ENCODE measurements around the gene DOCK1.

Gene DOCK1

DNA sequence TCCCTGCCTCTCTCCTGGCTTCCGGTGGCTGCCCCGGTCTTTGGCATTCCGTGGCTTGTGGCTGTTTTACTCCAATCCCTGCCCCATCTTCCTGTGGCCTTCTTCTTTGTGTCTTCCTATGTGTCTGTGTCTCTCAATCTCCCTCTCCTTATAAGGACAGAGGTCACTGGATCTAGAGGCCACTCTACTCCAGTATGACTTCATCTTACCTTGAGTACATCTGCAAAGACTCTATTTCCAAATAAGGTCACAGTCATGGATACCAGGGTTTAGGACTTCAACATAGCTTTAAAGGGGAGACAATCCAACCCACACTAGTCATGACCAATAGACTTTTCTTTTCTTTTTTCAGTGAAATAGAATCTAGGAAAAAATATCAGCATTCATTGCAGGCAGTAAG, 444.5 kb downstream of the DOCK1 start:
- TF ChIP-seq ZFX (IDR thresholded peaks at IDR 0.05; ENCODE audit: borderline replicate concordance), result no peak
- TF ChIP-seq, protein P1, sequence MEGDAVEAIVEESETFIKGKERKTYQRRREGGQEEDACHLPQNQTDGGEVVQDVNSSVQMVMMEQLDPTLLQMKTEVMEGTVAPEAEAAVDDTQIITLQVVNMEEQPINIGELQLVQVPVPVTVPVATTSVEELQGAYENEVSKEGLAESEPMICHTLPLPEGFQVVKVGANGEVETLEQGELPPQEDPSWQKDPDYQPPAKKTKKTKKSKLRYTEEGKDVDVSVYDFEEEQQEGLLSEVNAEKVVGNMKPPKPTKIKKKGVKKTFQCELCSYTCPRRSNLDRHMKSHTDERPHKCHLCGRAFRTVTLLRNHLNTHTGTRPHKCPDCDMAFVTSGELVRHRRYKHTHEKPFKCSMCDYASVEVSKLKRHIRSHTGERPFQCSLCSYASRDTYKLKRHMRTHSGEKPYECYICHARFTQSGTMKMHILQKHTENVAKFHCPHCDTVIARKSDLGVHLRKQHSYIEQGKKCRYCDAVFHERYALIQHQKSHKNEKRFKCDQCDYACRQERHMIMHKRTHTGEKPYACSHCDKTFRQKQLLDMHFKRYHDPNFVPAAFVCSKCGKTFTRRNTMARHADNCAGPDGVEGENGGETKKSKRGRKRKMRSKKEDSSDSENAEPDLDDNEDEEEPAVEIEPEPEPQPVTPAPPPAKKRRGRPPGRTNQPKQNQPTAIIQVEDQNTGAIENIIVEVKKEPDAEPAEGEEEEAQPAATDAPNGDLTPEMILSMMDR (IDR thresholded peaks at IDR 0.05), result no peak
- H3K27ac ChIP-seq, result no peak overlapping the region

DNA sequence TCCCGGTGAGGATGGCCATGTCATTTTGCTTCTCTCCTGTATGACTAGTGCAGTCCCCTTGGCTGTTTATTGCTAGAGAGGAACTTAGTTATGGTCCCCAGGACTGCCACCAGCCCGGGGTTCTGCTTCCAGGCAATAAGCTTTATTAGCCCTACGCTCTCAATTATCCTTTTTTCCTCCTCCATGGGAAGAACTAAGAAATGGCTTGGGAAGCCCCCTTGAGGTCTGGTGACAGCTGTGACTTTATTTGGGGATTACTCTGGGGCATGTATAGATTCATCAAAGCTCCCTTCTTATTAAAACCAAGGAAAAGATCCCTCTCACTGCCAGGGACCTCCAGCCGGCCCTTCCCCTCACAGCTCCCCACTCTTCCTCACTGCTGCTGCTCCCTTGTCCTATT, 446.3 kb downstream of the DOCK1 start:
- TF ChIP-seq ZFX (IDR thresholded peaks at IDR 0.05; ENCODE audit: borderline replicate concordance), result no peak
- TF ChIP-seq, protein P1 (IDR thresholded peaks at IDR 0.05), result no peak
- H3K27ac ChIP-seq, result no peak overlapping the region

DNA sequence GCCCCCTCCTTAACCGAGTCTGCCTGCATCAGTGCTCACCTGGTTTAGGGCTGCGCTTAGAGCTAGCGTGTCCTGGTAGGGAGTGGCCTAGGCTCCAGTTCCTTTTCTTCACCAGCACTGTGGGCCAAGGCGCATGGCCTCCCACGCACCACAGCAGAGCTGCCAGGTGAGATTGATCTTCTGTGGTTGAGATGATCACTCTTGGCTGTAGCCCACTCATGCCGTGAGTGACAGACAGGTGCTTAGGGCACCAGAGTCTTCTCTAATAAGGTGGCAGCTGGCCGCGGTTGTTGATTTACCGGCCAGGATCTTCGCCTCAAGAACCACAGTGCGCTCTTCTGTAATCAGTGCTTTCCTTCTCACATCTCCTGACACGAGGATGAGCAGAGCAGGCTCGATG, 448.3 kb downstream of the DOCK1 start:
- TF ChIP-seq, protein P1 (IDR thresholded peaks at IDR 0.05), result no peak
- no peak for TF ChIP-seq ZFX (IDR thresholded peaks at IDR 0.05; ENCODE audit: borderline replicate concordance)
- H3K27ac ChIP-seq, result no peak overlapping the region

DNA sequence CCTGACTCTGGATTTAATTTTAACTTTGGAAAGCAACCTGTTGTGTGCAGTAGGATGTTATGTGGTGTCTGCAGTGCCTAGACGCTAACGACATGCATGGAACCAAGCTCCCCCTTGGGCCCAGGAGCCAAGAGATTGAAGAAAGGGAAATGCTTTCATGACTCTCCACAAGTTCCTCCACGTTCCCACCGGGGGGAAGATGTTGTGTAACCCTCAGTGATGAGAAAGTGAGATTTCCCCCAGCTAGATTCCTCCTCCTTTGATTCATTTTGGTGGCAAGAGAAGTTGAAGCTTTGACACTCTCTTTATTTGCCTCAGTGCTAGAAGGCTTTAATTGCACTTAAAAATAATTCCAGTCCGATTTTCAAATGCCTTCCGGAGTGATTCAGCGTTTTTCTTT, 449.0 kb downstream of the DOCK1 start:
- no peak overlapping the region for H3K27ac ChIP-seq
- TF ChIP-seq, protein P1 (IDR thresholded peaks at IDR 0.05), result no peak
- no peak for TF ChIP-seq ZFX (IDR thresholded peaks at IDR 0.05; ENCODE audit: borderline replicate concordance)

DNA sequence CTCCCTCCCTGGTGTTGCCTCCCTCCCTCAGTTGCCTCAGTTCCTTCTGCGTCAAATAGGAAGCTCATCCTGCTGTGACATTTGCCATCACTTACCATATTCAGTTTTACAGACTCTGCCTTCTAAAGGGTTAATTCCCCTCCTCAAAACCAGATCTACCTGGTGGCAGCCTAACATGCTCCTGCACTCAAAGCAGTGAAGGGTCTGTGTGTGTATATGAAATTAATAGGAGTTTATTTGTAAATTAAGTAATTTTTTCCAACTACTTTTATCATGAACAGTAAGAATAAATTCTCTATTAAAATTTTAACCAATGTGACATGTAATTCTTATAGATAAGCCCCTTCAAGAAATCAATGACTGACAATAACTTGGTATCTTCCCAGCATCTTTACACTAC, 449.8 kb downstream of the DOCK1 start:
- no peak overlapping the region for H3K27ac ChIP-seq
- TF ChIP-seq, protein P1 (IDR thresholded peaks at IDR 0.05), result no peak
- no peak for TF ChIP-seq ZFX (IDR thresholded peaks at IDR 0.05; ENCODE audit: borderline replicate concordance)

DNA sequence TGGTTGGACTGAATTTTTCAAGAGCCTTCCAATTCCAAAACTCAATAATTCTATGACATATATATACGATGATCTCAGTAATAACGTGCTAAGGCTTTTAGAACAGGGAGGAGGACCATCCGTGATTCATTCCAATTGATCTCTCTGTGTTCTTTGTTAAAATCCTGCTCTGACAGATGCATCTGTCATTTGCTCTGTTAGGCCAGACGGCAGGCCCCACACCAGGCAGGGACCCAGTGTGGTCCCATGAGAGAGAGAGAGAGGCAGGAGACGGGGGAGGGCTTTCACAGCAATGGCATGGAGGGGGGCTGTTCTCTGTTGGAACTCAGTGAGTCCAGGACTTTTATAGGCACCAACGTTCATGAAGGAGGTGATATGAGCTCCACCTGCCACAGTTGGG, 451.1 kb downstream of the DOCK1 start:
- no peak overlapping the region for H3K27ac ChIP-seq
- no peak for TF ChIP-seq ZFX (IDR thresholded peaks at IDR 0.05; ENCODE audit: borderline replicate concordance)
- TF ChIP-seq, protein P1 (IDR thresholded peaks at IDR 0.05), result no peak

DNA sequence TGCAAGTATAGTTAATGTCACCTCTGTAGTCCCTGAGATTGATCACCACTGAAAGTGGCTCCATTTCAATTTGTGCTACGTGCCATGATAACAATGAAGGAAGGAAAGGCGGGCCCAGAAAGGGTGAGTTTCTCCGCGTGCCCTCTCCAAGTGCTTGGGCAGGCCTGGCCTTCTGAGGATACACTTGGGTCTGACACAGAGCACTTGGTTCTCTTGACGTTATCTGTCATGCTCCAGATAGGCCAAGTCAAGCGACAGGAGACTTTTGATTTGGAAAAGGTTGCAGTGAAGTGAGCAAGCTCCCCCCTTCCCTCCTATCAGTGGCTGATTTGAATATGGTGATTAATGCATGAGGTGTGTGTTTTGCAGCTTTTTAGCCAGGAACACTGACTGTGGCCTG, 452.0 kb downstream of the DOCK1 start:
- no peak overlapping the region for H3K27ac ChIP-seq
- TF ChIP-seq, protein P1 (IDR thresholded peaks at IDR 0.05), result no peak
- no peak for TF ChIP-seq ZFX (IDR thresholded peaks at IDR 0.05; ENCODE audit: borderline replicate concordance)

Data from 22Rv1 (cell line).